ENCODE data around the gene CREB1. TPM values are rescaled to one million over a fixed set of nuclear protein-coding genes. Genes with fewer than 3 reads are reported as not detected.

CREB1 gene
- total RNA-seq, 1 donor from 2014 or later: 89.6 TPM

GRCh38 chr2:207614824-207615223 is 85.1 kb downstream of the CREB1 start:
- H3K36me3 Mint-ChIP-seq: peaks cover 22% of the 10 kb centered on the region
- H3K4me3 Mint-ChIP-seq: no peak overlapping the region
- no peak for TF ChIP-seq CTCF (conservative IDR thresholded peaks at IDR 0.05)
- H3K27ac Mint-ChIP-seq: no peak overlapping the region
- H3K4me1 Mint-ChIP-seq (ENCODE audit: unreplicated experiment): peaks cover 14% of the 10 kb centered on the region
- DNase-seq (ENCODE audit: extremely low spot score, unreplicated experiment): no peak
- H3K27me3 Mint-ChIP-seq: no peaks in the 10 kb centered on the region
- no peaks in the 10 kb centered on the region for H3K9me3 Mint-ChIP-seq

- peaks cover 27% of the 10 kb centered on the region for H3K36me3 Mint-ChIP-seq
- peaks cover 17% of the 10 kb centered on the region for H3K4me1 Mint-ChIP-seq (ENCODE audit: unreplicated experiment)
- no peak overlapping the region for H3K27ac Mint-ChIP-seq
- no peak for TF ChIP-seq CTCF (conservative IDR thresholded peaks at IDR 0.05)
- H3K9me3 Mint-ChIP-seq: no peaks in the 10 kb centered on the region
- DNase-seq (ENCODE audit: extremely low spot score, unreplicated experiment): no peak
- no peaks in the 10 kb centered on the region for H3K27me3 Mint-ChIP-seq
- no peak overlapping the region for H3K4me3 Mint-ChIP-seq
These were observed 86.4 kb downstream of the CREB1 start for GRCh38 chr2:207616185-207616584.

GRCh38 chr2:207617011-207617671 is 87.4 kb downstream of the CREB1 start:
- H3K9me3 Mint-ChIP-seq: no peaks in the 10 kb centered on the region
- H3K27ac Mint-ChIP-seq: peak overlapping the region; percentile 76
- peaks cover 31% of the 10 kb centered on the region for H3K36me3 Mint-ChIP-seq
- TF ChIP-seq CTCF (conservative IDR thresholded peaks at IDR 0.05): no peak
- no peaks in the 10 kb centered on the region for H3K27me3 Mint-ChIP-seq
- H3K4me1 Mint-ChIP-seq (ENCODE audit: unreplicated experiment): peaks cover 24% of the 10 kb centered on the region
- H3K4me3 Mint-ChIP-seq: peak overlapping the region; percentile 21
- DNase-seq (ENCODE audit: extremely low spot score, unreplicated experiment): no peak

- no peak overlapping the region for H3K27ac Mint-ChIP-seq
- H3K9me3 Mint-ChIP-seq: no peaks in the 10 kb centered on the region
- H3K4me3 Mint-ChIP-seq: no peak overlapping the region
- H3K36me3 Mint-ChIP-seq: peaks cover 37% of the 10 kb centered on the region
- peaks cover 34% of the 10 kb centered on the region for H3K4me1 Mint-ChIP-seq (ENCODE audit: unreplicated experiment)
- no peak for TF ChIP-seq CTCF (conservative IDR thresholded peaks at IDR 0.05)
- no peak for DNase-seq (ENCODE audit: extremely low spot score, unreplicated experiment)
- H3K27me3 Mint-ChIP-seq: no peaks in the 10 kb centered on the region
These were observed 90.0 kb downstream of the CREB1 start for GRCh38 chr2:207619764-207620203.

GRCh38 chr2:207621501-207622039 is 91.8 kb downstream of the CREB1 start:
- Mint-ChIP-seq H3K27ac (no peak overlapping the region), H3K4me1 (ENCODE audit: unreplicated experiment) (peaks cover 34% of the 10 kb centered on the region), H3K4me3 (peak overlapping the region; percentile 4), H3K27me3 (no peaks in the 10 kb centered on the region), H3K9me3 (no peaks in the 10 kb centered on the region), H3K36me3 (peaks cover 31% of the 10 kb centered on the region)
- no peak for TF ChIP-seq CTCF (conservative IDR thresholded peaks at IDR 0.05)
- DNase-seq (ENCODE audit: extremely low spot score, unreplicated experiment): no peak
